Measurements from ENCODE around the gene DCAF10. TPM values are rescaled to one million over a fixed set of nuclear protein-coding genes. Genes with fewer than 3 reads are reported as not detected.
"Not testable (repeated sequence)": the region's sequence is repeated elsewhere in the genome, so short reads cannot be mapped to it uniquely, and the experiment has no call there.

The DCAF10 gene
- total RNA-seq, 2 donors from 2014 or later, result 24.4 to 47.4 TPM

DNA sequence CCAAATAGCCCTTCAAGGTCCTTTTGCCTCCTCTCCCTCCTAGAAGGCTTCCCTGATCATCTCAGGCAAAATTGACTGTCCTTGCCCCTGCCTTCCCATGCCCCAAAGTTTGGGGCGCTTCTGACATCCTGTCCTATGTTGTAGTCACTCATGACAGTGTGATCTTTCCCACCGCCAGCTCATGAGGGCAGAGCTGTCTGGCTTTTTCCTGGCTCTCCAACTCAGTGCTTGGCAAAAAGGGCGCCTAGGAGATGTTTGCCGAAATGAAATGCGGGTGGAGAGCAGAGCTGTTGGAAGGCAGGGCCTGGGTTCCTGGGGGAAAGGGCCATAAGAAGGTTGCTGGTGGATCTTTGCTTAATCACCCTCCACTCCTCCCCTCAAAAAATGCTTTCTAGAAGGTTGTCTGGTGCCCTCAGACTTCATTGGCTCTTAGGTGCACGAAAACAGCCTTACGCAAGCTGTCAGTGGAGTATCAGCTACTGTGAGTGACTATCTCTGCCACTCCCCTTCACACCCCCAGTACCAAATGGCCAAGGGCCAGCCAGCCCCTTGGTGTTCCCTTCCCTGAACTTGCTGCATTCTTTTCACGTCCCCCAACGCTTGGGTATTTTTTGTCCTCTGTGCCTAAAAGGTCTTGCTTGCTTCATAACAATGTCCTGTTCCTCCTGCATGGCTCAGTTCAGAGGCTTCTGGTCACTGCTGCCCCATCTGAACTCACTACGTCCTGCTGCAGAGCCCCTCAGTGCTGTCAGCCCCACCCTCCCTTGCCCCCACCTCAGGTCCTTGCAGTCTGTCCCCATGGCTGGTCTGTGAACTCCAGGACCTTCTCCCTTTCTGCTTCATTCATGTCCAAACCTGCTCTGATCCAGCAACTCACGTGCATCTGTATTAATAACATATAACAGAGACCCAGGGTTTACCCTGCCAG, 106.0 kb downstream of the DCAF10 start:
- Histone ChIP-seq H3K4me1 (ENCODE audit: control insufficient read depth in 1 of 2, low read depth in 2 of 2) (peaks cover 14 to 26% of the 10 kb centered on the region in 2 donors), H3K9me3 (no peaks in the 10 kb centered on the region), H3K4me3 (no peak overlapping the region), H3K36me3 (no peaks in the 10 kb centered on the region), H3K27ac (no peak overlapping the region), H3K27me3 (replicated peaks; ENCODE audit: insufficient read depth) (no peaks in the 10 kb centered on the region)
- TF ChIP-seq, protein P1, sequence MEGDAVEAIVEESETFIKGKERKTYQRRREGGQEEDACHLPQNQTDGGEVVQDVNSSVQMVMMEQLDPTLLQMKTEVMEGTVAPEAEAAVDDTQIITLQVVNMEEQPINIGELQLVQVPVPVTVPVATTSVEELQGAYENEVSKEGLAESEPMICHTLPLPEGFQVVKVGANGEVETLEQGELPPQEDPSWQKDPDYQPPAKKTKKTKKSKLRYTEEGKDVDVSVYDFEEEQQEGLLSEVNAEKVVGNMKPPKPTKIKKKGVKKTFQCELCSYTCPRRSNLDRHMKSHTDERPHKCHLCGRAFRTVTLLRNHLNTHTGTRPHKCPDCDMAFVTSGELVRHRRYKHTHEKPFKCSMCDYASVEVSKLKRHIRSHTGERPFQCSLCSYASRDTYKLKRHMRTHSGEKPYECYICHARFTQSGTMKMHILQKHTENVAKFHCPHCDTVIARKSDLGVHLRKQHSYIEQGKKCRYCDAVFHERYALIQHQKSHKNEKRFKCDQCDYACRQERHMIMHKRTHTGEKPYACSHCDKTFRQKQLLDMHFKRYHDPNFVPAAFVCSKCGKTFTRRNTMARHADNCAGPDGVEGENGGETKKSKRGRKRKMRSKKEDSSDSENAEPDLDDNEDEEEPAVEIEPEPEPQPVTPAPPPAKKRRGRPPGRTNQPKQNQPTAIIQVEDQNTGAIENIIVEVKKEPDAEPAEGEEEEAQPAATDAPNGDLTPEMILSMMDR (IDR thresholded peaks at IDR 0.05), result no peak
- no peak for DNase-seq (ENCODE audit: low spot score)
- no peak for ATAC-seq (ENCODE audit: insufficient number of reproducible peaks, low FRiP score, low read depth)

GRCh38 chr9:37908283-37908682, 107.7 kb downstream of the DCAF10 start:
- no peaks in the 10 kb centered on the region for H3K36me3 ChIP-seq
- H3K4me3 ChIP-seq, result no peak overlapping the region
- TF ChIP-seq, protein P1 (IDR thresholded peaks at IDR 0.05), result no peak
- no peaks in the 10 kb centered on the region for H3K9me3 ChIP-seq
- H3K27ac ChIP-seq, result no peak overlapping the region
- DNase-seq (ENCODE audit: low spot score) (no peak), ATAC-seq (ENCODE audit: insufficient number of reproducible peaks, low FRiP score, low read depth) (no peak)
- peaks cover 8 to 11% of the 10 kb centered on the region in 2 donors for H3K4me1 ChIP-seq (ENCODE audit: control insufficient read depth in 1 of 2, low read depth in 2 of 2)
- H3K27me3 ChIP-seq (replicated peaks; ENCODE audit: insufficient read depth), result no peaks in the 10 kb centered on the region

- ATAC-seq (ENCODE audit: insufficient number of reproducible peaks, low FRiP score, low read depth) (no peak), DNase-seq (ENCODE audit: low spot score) (no peak)
- Histone ChIP-seq H3K27ac (no peak overlapping the region), H3K27me3 (replicated peaks; ENCODE audit: insufficient read depth) (no peaks in the 10 kb centered on the region), H3K4me3 (no peak overlapping the region), H3K9me3 (no peaks in the 10 kb centered on the region), H3K4me1 (ENCODE audit: control insufficient read depth in 1 of 2, low read depth in 2 of 2) (peaks cover 8 to 10% of the 10 kb centered on the region in 2 donors), H3K36me3 (no peaks in the 10 kb centered on the region)
- TF ChIP-seq, protein P1 (IDR thresholded peaks at IDR 0.05), result no peak
Measured at GRCh38 chr9:37908698-37909186, 108.1 kb downstream of the DCAF10 start.

DNA sequence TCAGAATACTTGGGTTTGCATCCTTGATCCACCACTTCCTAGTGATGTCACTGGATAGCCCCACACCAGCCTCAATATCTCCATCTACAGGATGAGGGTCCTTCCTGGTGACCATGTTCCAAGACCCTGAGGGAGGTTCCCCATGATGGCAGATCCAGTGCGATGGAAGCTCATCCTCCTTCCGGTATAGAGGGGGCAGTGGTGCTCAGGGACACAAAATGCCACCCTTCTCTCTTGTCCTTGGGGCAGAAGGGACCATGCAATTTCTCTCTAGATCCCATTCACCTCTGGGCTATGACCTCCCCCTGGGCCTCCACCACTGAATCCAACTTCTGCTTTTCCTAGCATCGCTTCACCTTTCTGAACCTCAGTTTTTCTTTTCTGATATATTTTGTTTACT, 108.7 kb downstream of the DCAF10 start:
- Histone ChIP-seq H3K36me3 (no peaks in the 10 kb centered on the region), H3K4me3 (no peak overlapping the region), H3K27ac (no peak overlapping the region), H3K27me3 (replicated peaks; ENCODE audit: insufficient read depth) (no peaks in the 10 kb centered on the region), H3K4me1 (ENCODE audit: control insufficient read depth in 1 of 2, low read depth in 2 of 2) (peaks cover 8 to 10% of the 10 kb centered on the region in 2 donors), H3K9me3 (no peaks in the 10 kb centered on the region)
- ATAC-seq (ENCODE audit: insufficient number of reproducible peaks, low FRiP score, low read depth), result no peak
- no peak for DNase-seq (ENCODE audit: low spot score)
- TF ChIP-seq, protein P1 (IDR thresholded peaks at IDR 0.05), result no peak

DNA sequence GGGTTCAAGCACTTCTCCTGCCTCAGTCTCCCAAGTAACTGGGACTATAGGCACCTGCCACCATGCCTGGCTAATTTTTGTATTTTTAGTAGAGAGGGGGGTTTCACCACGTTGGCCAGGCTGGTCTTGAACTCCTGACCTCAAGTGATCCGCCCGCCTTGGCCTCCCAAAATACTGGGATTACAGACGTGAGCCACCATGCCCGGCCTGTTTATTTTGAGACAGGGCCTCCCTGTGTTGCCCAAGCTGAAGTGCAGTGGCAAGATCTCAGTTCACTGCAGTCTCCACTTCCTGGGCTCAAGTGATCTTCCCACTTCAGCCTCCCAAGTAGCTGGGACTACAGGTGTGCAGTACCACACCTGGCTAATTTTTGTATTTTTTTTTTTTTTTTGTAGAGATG, 109.2 kb downstream of the DCAF10 start:
- not testable (repeated sequence) for H3K27ac ChIP-seq; DNase-seq (ENCODE audit: low spot score); H3K4me1 ChIP-seq (ENCODE audit: control insufficient read depth in 1 of 2, low read depth in 2 of 2); H3K4me3 ChIP-seq; H3K36me3 ChIP-seq; ATAC-seq (ENCODE audit: insufficient number of reproducible peaks, low FRiP score, low read depth); H3K9me3 ChIP-seq; H3K27me3 ChIP-seq (replicated peaks; ENCODE audit: insufficient read depth)

All from thoracic aorta (tissue), 2 donors.